CD14-positive monocyte (primary cell): Measurements from ENCODE around the gene ERG. TPM values are rescaled to one million over a fixed set of nuclear protein-coding genes. Genes with fewer than 3 reads are reported as not detected.
A peak's percentile ranks its signal among the peaks of the same experiment; 100 is the strongest.

ENCODE experiments used
- DNase-seq, 3 donors: peaks; one replicate each; pipeline ENCODE4 v3.0.0-alpha.2; 2011 to 2022
- H2AFZ ChIP-seq: 2 replicates; pipeline ENCODE4 v1.6.0; 2012; ENCODE audit warnings: mild to moderate bottlenecking, low read depth, low read length, inconsistent platforms; ENCODE audit not compliant: insufficient read depth, poor library complexity, severe bottlenecking
- H3K27ac ChIP-seq, 2 donors: 1 replicate in 1 of 2; 2 replicates in 1 of 2; pipeline ENCODE4 v1.5.1; 2012 to 2013; ENCODE audit warnings: low read length in 2 of 2, control low read depth in 1 of 2, inconsistent platforms in 1 of 2, low read depth in 1 of 2, mild to moderate bottlenecking in 1 of 2
- H3K27me3 ChIP-seq, 2 donors: one replicate each; pipeline versions ENCODE4 v1.6.0 to v1.6.1; 2011 to 2013; ENCODE audit warnings: low read length in 2 of 2; ENCODE audit not compliant: control insufficient read depth in 2 of 2, insufficient read depth in 2 of 2
- H3K36me3 ChIP-seq, 2 donors: replicated peaks in 1 of 2; 1 replicate in 1 of 2; 2 replicates in 1 of 2; pipeline versions ENCODE4 v1.5.1 to v1.6.1; 2012 to 2013; ENCODE audit warnings: low read length in 2 of 2, control low read depth in 1 of 2, inconsistent platforms in 1 of 2, mild to moderate bottlenecking in 1 of 2; ENCODE audit not compliant: insufficient read depth in 2 of 2, control insufficient read depth in 1 of 2
- H3K4me1 ChIP-seq, 2 donors: 1 replicate in 1 of 2; 2 replicates in 1 of 2; pipeline versions ENCODE4 v1.5.1 to v1.6.1; 2012 to 2013; ENCODE audit warnings: low read length in 2 of 2, control low read depth in 1 of 2, inconsistent platforms in 1 of 2, mild to moderate bottlenecking in 1 of 2, moderate library complexity in 1 of 2; ENCODE audit not compliant: insufficient read depth in 2 of 2, control insufficient read depth in 1 of 2
- H3K4me2 ChIP-seq: replicated peaks from 2 replicates; pipeline ENCODE3; 2012; ENCODE audit warnings: low read length, moderate library complexity, mild to moderate bottlenecking; ENCODE audit not compliant: poor library complexity, severe bottlenecking; ENCODE audit errors: extremely low read depth
- H3K4me3 ChIP-seq, 3 experiments: fragments of 200-600 bp in 1 of 3; sonication (generic) in 1 of 3; replicated peaks in 1 of 3; 1 replicate in 2 of 3; 2 replicates in 1 of 3; pipeline ENCODE4 v1.5.1; 2011 to 2013; ENCODE audit warnings: low read length in 3 of 3, mild to moderate bottlenecking in 3 of 3, control low read depth in 2 of 3, low read depth in 2 of 3, inconsistent platforms in 1 of 3, moderate library complexity in 1 of 3
- H3K79me2 ChIP-seq: 2 replicates; pipeline ENCODE4 v1.6.0; 2012; ENCODE audit warnings: mild to moderate bottlenecking, control low read depth, inconsistent platforms, low read length, moderate library complexity; ENCODE audit not compliant: insufficient read depth
- H3K9ac ChIP-seq: 2 replicates; pipeline ENCODE4 v1.6.0; 2017; ENCODE audit warnings: low read length, mild to moderate bottlenecking; ENCODE audit not compliant: insufficient read depth, poor library complexity, severe bottlenecking
- H3K9me3 ChIP-seq, 2 donors: replicated peaks in 1 of 2; 1 replicate in 1 of 2; 2 replicates in 1 of 2; pipeline versions ENCODE4 v1.5.1 to v1.6.1; 2012 to 2013; ENCODE audit warnings: low read length in 2 of 2, control low read depth in 1 of 2; ENCODE audit not compliant: control insufficient read depth in 1 of 2, insufficient read depth in 1 of 2
- H4K20me1 ChIP-seq: 2 replicates; pipeline ENCODE4 v1.6.0; 2012; ENCODE audit warnings: mild to moderate bottlenecking, low read length, control low read depth, moderate library complexity; ENCODE audit not compliant: insufficient read depth
- H3K27ac Mint-ChIP-seq, 7 donors: one replicate each; pipeline ENCODE4 v1.8.0; 2020; ENCODE audit warnings: mild to moderate bottlenecking in 7 of 7, mixed read lengths in 7 of 7, moderate library complexity in 6 of 7, inconsistent platforms in 2 of 7
- H3K27me3 Mint-ChIP-seq, 3 donors: one replicate each; pipeline ENCODE4 v1.8.0; 2021 to 2022; ENCODE audit warnings: low read depth in 3 of 3, mild to moderate bottlenecking in 3 of 3, mixed read lengths in 3 of 3, moderate library complexity in 3 of 3, inconsistent platforms in 1 of 3
- H3K36me3 Mint-ChIP-seq, 2 donors: one replicate each; pipeline ENCODE4 v1.8.0; 2020; ENCODE audit warnings: mixed read lengths in 2 of 2, inconsistent platforms in 1 of 2, mild to moderate bottlenecking in 1 of 2
- H3K4me1 Mint-ChIP-seq: one replicate; pipeline ENCODE4 v1.8.0; 2020; ENCODE audit warnings: mild to moderate bottlenecking, mixed read lengths
- H3K4me3 Mint-ChIP-seq, 2 donors: one replicate each; pipeline ENCODE4 v1.8.0; 2020; ENCODE audit warnings: mild to moderate bottlenecking in 2 of 2, mixed read lengths in 2 of 2, moderate library complexity in 1 of 2
- H3K9me3 Mint-ChIP-seq, 7 donors: one replicate each; pipeline ENCODE4 v1.8.0; 2020 to 2022; ENCODE audit warnings: mixed read lengths in 7 of 7, mild to moderate bottlenecking in 6 of 7, moderate library complexity in 6 of 7, inconsistent platforms in 2 of 7
- CTCF ChIP-seq: fragments of 200-600 bp; IDR thresholded peaks from one replicate; pipeline ENCODE4 v1.8.0; 2022; ENCODE audit warnings: antibody characterized with exemption, mild to moderate bottlenecking
- WGBS: methylation state at CpG from one replicate; pipeline ENCODE4 v1.1.5; 2013; ENCODE audit warnings: missing lambda C conversion rate; ENCODE audit not compliant: insufficient coverage; 5-methylcytosine and 5-hydroxymethylcytosine counted together
- intact Hi-C, 2 donors: fragments of 100-400 bp; cut with micrococcal nuclease; formaldehyde crosslinking; loops; one replicate each; pipeline versions ENCODE4 v1.15.0 to v1.15.1; 2023
- polyA plus RNA-seq, 3 donors: library from polyadenylated mRNA; depleted of rRNA in 1 of 3; unstranded in 2 of 3; stranded (reverse) in 1 of 3; fragments of 300-500 nt in 2 of 3; fragments of >200 nt in 1 of 3; fragmentation: Illumina TruSeq in 2 of 3; gene quantifications; 1 replicate in 2 of 3; 2 replicates in 1 of 3; pipeline ENCODE4 v1.2.3, GENCODE V29; 2012 to 2021

Gene ERG
- polyA plus RNA-seq, 3 donors: 0.16 to 0.22 TPM; not detected in 1

GRCh38 chr21:38355992-38356781, 142.1 kb downstream of the ERG start:
- intact Hi-C loops: loop anchor here (5.0 to 10.0 kb wide), 5 partner anchors 194 to 651 kb away; no protein-coding TSS in a partner anchor
- Histone ChIP-seq H3K4me3 (no peak overlapping the region), H3K9me3 (no peaks in the 10 kb centered on the region), H3K4me1 (peaks cover 15% of the 10 kb centered on the region in 2 donors), H3K27me3 (no peaks in the 10 kb centered on the region), H3K79me2 (no peaks in the 10 kb centered on the region), H3K9ac (no peak overlapping the region), H3K36me3 (no peaks in the 10 kb centered on the region), H3K27ac (no peak overlapping the region), H3K4me2 (no peak overlapping the region), H4K20me1 (no peaks in the 10 kb centered on the region), H2AFZ (peak overlapping the region; percentile 47)
- no peak overlapping the region for H3K4me3 Mint-ChIP-seq
- peak; percentile 93 for TF ChIP-seq CTCF
- H3K9me3 Mint-ChIP-seq: peaks cover 0 to 3% (median 1%) of the 10 kb centered on the region in 7 donors
- peaks cover 21% of the 10 kb centered on the region for H3K4me1 Mint-ChIP-seq
- H3K27me3 Mint-ChIP-seq: peaks cover 4 to 10% (median 7%) of the 10 kb centered on the region in 3 donors
- peak; percentile 71 to 74 (median 73) for DNase-seq
- 9% methylated on average over 17 of the region's 20 CpGs for WGBS
- no peaks in the 10 kb centered on the region for H3K36me3 Mint-ChIP-seq
- no peak overlapping the region for H3K27ac Mint-ChIP-seq

GRCh38 chr21:38355353-38355752, 142.9 kb downstream of the ERG start:
- peak overlapping the region in 2 of 7 donors; percentile 5 to 37 for H3K27ac Mint-ChIP-seq
- intact Hi-C loops: loop anchor here (5.0 to 10.0 kb wide), 5 partner anchors 193 to 651 kb away; no protein-coding TSS in a partner anchor
- H3K27ac ChIP-seq: no peak overlapping the region

More at GRCh38 chr21:38355353-38355752, 142.9 kb downstream of the ERG start:
- WGBS: 96% methylated on average over 4 of the region's 4 CpGs
- Histone ChIP-seq H3K27me3 (no peaks in the 10 kb centered on the region), H3K79me2 (no peaks in the 10 kb centered on the region), H3K4me3 (no peak overlapping the region), H3K9ac (no peak overlapping the region), H4K20me1 (no peaks in the 10 kb centered on the region), H3K9me3 (no peaks in the 10 kb centered on the region), H3K4me2 (no peak overlapping the region), H2AFZ (no peak overlapping the region), H3K36me3 (no peaks in the 10 kb centered on the region), H3K4me1 (peaks cover 23 to 24% of the 10 kb centered on the region in 2 donors)
- Mint-ChIP-seq H3K27me3 (peaks cover 4 to 12% (median 5%) of the 10 kb centered on the region in 3 donors), H3K9me3 (peaks cover 0 to 3% (median 1%) of the 10 kb centered on the region in 7 donors), H3K36me3 (peaks cover 0 to 1% of the 10 kb centered on the region in 2 donors), H3K4me3 (no peak overlapping the region), H3K4me1 (peaks cover 29% of the 10 kb centered on the region)
- DNase-seq: no peak
- no peak for TF ChIP-seq CTCF
